Prostate gland (tissue), 2 donors: ENCODE measurements around the gene DOCK4.

Source experiments
- CTCF ChIP-seq, 4 experiments: fragments of 200-600 bp in 2 of 4; fragments of 450-650 bp in 2 of 4; sonication (generic) in 2 of 4; IDR thresholded peaks; 1 replicate in 3 of 4; 2 replicates in 1 of 4; pipeline ENCODE4 v1.5.1; 2016 to 2019; ENCODE audit warnings: antibody characterized with exemption in 4 of 4, mild to moderate bottlenecking in 2 of 4, moderate library complexity in 2 of 4
- POLR2A ChIP-seq: fragments of 450-650 bp; IDR thresholded peaks from one replicate; pipeline ENCODE4 v1.6.1; 2016; ENCODE audit warnings: antibody characterized with exemption, mild to moderate bottlenecking

- no peak for TF ChIP-seq POLR2A
- TF ChIP-seq CTCF (IDR thresholded peaks at IDR 0.05) = no peak
These were observed 495.3 kb downstream of the DOCK4 start for GRCh38 chr7:111710839-111711380.
